Measurements from ENCODE around the gene PSMG2.

- TF ChIP-seq CTCF (IDR thresholded peaks at IDR 0.05) (no peak), POLR2AphosphoS5 (IDR thresholded peaks at IDR 0.05; ENCODE audit: low read depth, low read length) (no peak), SIN3A (IDR thresholded peaks at IDR 0.05; ENCODE audit: borderline replicate concordance, insufficient read depth, low read depth, low read length) (no peak), TCF7L2 (IDR thresholded peaks at IDR 0.05; ENCODE audit: low read depth, low read length) (no peak)
Observed at GRCh38 chr18:12754511-12754910, 51.7 kb downstream of the PSMG2 start.
